ENCODE data around the gene TRAPPC8.
"Not testable (repeated sequence)": the region's sequence is repeated elsewhere in the genome, so short reads cannot be mapped to it uniquely, and the experiment has no call there.

TRAPPC8 gene

GRCh38 chr18:31863103-31863502 lies 79.8 kb downstream of the TRAPPC8 start:
- DNase-seq (ENCODE audit: low spot score), result no peak

- DNase-seq (ENCODE audit: low spot score), result no peak
Observed at GRCh38 chr18:31860488-31860887, 82.4 kb downstream of the TRAPPC8 start.

GRCh38 chr18:31857526-31858106 lies 85.3 kb downstream of the TRAPPC8 start:
- no peak for DNase-seq (ENCODE audit: low spot score)

GRCh38 chr18:31850844-31851243 lies 92.1 kb downstream of the TRAPPC8 start:
- DNase-seq (ENCODE audit: low spot score), result no peak

- DNase-seq (ENCODE audit: low spot score), result no peak
Observed at GRCh38 chr18:31840499-31840898, 102.4 kb downstream of the TRAPPC8 start.

GRCh38 chr18:31837879-31838278 lies 105.0 kb downstream of the TRAPPC8 start:
- DNase-seq (ENCODE audit: low spot score), result no peak

- no peak for DNase-seq (ENCODE audit: low spot score)
Observed at GRCh38 chr18:31835528-31836133, 107.3 kb downstream of the TRAPPC8 start.

- no peak for DNase-seq (ENCODE audit: low spot score)
Observed at GRCh38 chr18:31831903-31832302, 111.0 kb downstream of the TRAPPC8 start.

- no peak for DNase-seq (ENCODE audit: low spot score)
Observed at GRCh38 chr18:31830686-31831085, 112.2 kb downstream of the TRAPPC8 start.

- DNase-seq (ENCODE audit: low spot score), result no peak
Observed at GRCh38 chr18:31828613-31829012, 114.3 kb downstream of the TRAPPC8 start.

GRCh38 chr18:31826673-31827325 lies 116.1 kb downstream of the TRAPPC8 start:
- not testable (repeated sequence) for DNase-seq (ENCODE audit: low spot score)

- no peak for DNase-seq (ENCODE audit: low spot score)
Observed at GRCh38 chr18:31825772-31826171, 117.2 kb downstream of the TRAPPC8 start.

- no peak for DNase-seq (ENCODE audit: low spot score)
Observed at GRCh38 chr18:31821545-31822171, 121.3 kb downstream of the TRAPPC8 start.

- no peak for DNase-seq (ENCODE audit: low spot score)
Observed at GRCh38 chr18:31819925-31820229, 123.1 kb downstream of the TRAPPC8 start.

GRCh38 chr18:31819106-31819924 lies 123.6 kb downstream of the TRAPPC8 start:
- peak; percentile 42 for DNase-seq (ENCODE audit: low spot score)

- DNase-seq (ENCODE audit: low spot score), result no peak
Observed at GRCh38 chr18:31814132-31814531, 128.8 kb downstream of the TRAPPC8 start.

- DNase-seq (ENCODE audit: low spot score), result not testable (repeated sequence)
Observed at GRCh38 chr18:31810336-31811130, 132.4 kb downstream of the TRAPPC8 start.

- not testable (repeated sequence) for DNase-seq (ENCODE audit: low spot score)
Observed at GRCh38 chr18:31809049-31809448, 133.9 kb downstream of the TRAPPC8 start.

GRCh38 chr18:31801078-31801477 lies 141.8 kb downstream of the TRAPPC8 start:
- DNase-seq (ENCODE audit: low spot score), result no peak

- not testable (repeated sequence) for DNase-seq (ENCODE audit: low spot score)
Observed at GRCh38 chr18:31799257-31799656, 143.7 kb downstream of the TRAPPC8 start.

- DNase-seq (ENCODE audit: low spot score), result no peak
Observed at GRCh38 chr18:31798399-31798798, 144.5 kb downstream of the TRAPPC8 start.

Measured in SK-N-DZ (cell line).